ENCODE data around the gene DNAJC8.

- TF ChIP-seq CTCF (IDR thresholded peaks at IDR 0.05) (no peak), POLR2A (IDR thresholded peaks at IDR 0.05) (no peak)
Observed at GRCh38 chr1:28171246-28171645, 61.6 kb downstream of the DNAJC8 start.
